Stimulated activated CD4-positive, alpha-beta T cell treated with anti-CD3 and anti-CD28 coated beads, Interleukin-1b, Interleukin-23, amount 100 ng/mL, for 1 hour (primary cell): ENCODE results near the gene DNM3.

ENCODE experiments used
- DNase-seq, 2 donors: peaks; one replicate each; pipeline ENCODE4 v3.0.0-alpha.2; 2020; ENCODE audit warnings: low read depth in 2 of 2

DNM3 gene

DNA sequence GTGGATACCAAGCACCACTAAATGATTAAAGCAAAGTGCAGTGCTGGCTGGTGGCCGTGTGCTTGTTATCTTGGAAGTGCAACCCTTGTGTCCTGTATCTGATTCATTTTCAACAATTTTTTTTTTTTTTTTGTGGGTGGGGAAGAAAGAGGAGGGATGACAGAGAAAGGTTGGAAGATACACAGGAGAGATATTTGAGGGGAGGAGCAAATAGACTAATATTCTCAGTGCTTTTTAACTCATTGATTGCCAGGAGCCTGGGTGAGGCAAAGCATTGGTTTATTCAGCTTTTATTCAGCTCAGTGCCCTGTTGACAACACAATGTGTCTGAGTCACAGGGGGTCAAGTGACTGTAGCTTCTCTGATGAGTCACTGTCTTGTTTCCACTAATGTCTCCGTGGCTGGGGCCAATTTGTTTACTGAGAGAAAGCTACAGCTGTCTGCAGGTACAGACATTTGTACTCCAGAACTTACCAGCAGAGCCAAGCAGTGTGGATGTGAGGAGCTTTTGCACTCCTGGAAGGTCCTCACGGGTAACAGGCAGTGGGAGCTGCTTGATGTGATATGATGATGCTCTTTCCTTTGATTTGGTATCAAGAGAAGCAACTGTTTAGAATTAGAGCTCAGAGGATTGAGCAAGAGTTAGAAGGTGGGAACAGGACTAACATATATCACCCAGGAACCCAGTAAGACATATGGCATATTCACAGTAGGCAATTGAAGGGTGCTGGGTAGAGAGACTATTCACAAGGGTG is 23.6 kb upstream of the DNM3 start:
- DNase-seq: no peak

DNA sequence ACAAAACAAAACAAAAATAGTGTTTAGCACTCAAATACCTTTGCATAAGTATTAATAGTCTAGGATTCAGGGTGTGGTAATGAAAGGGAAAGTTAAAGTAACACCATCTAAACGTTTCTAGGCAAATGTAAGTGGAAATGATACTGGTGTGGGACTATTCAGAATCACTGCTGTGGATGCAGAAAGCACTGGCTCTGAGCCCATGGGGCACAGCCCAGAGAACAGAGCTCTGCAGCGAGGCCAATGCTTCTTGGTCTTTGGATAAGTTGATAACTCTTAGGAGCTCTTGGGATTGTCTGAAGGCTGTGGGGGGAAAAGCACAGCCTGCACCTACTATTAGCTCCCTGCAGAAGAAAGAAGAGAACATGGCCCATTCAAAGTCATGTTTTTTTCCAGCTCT is 21.4 kb upstream of the DNM3 start:
- DNase-seq: no peak

DNA sequence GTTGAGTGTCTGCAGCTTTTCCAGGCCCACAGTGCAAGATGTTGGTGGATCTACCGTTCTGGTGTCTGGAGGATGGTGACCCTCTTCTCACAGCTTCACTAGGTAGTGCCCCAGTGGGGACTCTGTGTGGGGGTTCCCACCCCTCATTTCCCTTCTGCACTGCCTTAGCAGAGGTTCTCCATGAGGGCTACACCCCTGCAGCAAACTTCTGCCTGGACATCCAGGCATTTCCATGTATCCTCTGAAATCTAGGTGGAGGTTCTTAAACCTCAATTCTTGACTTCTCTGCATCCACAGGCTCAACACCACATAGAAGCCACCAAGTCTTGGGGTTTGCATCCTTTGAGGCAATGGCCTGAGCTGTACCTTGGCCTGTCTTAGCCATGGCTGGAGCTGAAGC is 14.3 kb upstream of the DNM3 start:
- DNase-seq: no peak

DNA sequence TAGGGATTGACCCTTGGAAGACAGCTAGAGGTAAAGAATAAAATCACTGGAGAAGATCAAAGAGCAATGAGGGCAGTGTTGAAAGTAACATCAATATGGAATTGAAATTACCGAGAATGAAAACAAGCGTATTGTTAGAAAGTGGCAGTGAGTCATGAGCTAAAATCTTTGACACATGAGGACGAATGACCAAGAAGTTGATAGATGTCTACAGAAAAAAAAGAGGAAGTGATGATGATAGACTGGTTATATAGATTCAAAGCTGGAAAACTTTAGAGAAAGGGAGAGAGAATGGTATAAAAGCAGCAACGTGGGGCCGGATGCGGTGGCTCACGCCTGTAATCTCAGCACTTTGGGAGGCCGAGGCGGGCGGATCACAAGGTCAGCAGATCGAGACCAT is 12.5 kb upstream of the DNM3 start:
- no peak for DNase-seq

DNA sequence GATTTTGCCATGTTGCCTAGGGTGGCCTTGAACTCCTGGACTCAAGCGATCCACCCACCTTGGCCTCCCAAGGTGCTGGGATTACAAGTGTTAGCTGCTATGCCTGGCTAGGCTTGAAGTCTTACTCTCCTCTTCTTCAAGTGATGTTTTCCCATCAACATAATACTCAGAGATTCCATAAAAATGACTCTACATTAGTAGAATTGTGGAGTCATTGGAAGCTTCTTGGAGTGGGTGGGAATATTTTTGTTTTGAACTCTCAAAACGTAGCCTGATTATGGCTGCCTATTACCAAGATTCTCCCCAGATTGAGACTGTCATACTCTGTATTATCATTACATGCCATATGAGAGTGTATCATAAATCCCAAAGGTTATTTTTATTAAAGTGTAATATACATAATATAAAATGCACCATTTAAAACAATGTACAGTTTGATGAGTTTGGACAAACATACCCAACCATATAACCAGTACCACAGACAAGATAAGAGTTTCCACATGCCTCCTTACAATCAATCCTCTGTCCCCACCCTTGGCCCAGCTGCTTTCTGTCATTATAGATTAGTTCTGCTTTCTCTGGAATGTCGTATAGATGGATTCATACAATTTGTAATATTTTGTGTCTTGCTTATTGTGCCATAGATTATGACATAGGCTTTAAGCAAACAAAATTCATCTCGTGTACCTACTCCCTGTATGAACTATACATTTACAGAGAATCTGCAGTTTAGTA is 8.0 kb upstream of the DNM3 start:
- DNase-seq: no peak

DNA sequence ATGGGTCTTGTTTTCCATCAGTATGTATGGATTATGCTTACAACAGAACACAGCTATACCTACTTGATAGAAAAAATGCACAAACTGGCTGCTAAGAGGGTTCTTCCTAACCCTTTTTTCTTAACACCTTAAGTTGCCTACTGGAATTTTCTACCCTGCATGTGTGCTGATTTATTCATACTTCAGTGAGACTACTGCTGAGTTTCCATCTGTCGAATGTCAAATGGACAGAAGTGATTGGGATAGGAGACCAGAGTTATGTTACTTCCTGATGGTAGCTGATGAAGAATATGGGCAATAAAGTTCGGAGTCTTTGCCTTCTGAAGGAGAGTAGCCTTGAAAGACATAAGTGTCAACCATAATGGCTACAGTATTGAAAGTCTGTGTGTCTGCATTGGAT is 6.5 kb upstream of the DNM3 start:
- DNase-seq: no peak

DNA sequence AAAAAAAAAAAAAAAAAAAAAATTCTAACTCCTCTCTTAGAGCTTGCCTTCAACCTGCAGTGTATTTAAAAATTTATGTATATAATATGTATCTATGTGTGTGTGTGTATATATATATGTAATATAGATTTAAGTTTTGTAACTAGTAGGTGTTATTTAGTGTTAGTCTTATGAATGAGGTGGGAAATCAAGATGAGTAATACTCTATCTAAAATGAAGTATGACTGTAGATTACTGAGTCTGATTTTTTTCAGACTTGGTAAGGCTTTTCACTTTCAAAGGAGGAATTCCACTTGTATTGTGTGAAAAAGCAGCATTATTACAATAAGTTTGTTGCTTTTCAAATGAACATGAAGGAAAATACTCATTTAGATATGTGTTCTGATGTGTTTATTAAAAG is 5.4 kb upstream of the DNM3 start:
- DNase-seq: no peak

DNA sequence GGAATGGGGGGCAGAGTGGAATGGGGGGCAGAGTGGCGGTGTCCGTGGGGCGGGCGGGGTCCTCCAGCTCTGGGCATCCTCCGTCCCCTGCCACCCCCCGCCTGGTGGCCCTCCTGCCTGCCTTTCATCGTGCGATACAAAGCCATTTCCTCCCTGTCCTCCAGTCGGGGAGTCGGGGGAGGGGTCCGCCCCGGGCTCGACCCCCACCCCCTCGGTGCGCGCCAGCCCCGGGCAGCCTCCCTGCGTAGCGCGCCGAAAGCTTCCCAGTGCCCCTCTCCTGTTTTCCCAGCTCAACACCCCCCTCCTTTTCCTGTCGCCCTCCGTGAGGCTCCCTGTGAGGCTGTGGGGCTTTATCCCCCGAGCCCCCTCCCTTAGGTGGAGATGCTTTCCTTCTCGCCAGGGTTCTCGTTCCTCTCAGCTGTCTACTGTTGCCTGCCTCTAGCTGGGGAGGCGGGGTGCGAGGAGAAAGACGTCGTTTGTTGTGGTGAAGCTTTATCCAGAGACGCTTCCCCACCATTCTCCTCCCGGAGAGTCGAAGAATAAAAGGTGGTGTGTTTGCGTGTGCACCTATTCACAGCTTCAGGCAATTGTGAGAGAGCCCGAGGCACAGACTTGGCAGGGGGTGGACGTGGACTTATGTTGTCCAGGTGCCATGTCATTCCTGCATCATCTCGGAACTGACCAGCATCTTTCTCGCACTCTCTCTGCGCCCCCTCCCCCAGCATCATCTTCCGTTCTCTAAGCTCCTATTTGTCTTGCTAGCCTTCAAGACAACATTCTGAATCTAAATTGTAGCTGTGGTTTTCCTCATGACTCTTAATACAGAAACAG is 848 bp downstream of the DNM3 start:
- DNase-seq: no peak

DNA sequence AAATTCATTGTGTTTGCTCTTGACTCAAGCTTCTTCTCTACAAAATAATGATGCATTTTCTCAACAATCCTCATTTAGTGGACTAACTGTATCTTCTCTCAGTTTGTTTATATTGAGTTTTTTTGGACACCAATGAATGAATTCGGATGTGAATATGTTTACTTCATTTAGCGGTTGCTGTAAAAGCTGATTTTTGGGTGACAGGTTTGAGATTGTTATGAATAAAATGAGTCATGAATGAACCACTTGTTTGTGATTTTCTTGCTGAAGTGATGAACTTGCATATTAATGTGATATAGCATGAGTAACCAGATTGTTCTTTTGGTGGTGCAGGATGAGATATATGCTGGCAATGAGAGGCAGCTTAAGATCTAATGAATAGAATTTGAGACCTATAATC is 3.1 kb downstream of the DNM3 start:
- no peak for DNase-seq

DNA sequence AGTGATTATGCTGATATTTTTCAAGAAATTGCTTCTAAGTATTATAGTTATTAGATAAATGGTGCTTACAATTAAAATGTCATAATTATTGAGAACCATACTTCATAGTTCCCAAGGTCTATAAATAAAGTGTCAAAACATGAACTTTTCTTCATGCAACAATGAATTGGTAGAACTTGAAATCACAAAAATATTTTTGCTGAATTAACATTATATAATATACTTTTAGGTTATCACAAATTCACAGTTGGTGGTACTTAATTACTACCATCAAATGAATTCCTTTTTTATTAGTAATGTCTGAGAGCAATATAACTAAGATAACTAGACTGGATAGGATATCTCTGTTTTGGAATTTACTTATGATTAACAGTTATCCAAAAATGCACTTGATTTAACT is 4.7 kb downstream of the DNM3 start:
- no peak for DNase-seq

DNA sequence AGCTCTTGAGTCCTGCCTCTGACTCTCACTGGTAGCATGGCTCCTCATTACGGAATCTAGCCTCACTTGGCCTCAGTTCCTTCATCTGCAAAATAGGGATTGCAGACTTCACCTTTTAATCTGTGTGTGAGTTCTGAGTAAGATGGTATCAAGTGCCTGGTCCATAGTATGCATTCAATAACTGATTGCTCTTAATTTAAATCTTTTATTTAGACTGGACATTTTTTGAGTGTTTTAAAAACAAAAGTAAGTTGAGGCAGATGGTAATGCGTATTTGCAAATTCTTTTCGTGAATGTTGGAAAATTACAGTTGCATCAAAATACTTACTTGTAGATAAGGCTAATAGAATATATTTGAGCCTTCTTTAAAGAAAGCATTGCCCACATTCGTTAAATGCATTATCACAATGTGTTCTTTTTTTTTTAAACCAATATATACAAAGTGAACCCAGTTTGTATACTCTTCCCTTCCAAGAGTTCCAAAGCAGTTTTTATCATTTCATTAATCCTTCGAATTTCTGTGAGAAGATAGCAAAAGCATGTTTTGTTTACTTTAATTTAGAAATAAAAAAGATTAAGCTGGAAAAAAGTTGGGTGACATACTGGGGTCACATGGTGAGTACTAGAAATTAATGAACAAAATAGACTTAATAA is 8.1 kb downstream of the DNM3 start:
- DNase-seq: no peak

DNA sequence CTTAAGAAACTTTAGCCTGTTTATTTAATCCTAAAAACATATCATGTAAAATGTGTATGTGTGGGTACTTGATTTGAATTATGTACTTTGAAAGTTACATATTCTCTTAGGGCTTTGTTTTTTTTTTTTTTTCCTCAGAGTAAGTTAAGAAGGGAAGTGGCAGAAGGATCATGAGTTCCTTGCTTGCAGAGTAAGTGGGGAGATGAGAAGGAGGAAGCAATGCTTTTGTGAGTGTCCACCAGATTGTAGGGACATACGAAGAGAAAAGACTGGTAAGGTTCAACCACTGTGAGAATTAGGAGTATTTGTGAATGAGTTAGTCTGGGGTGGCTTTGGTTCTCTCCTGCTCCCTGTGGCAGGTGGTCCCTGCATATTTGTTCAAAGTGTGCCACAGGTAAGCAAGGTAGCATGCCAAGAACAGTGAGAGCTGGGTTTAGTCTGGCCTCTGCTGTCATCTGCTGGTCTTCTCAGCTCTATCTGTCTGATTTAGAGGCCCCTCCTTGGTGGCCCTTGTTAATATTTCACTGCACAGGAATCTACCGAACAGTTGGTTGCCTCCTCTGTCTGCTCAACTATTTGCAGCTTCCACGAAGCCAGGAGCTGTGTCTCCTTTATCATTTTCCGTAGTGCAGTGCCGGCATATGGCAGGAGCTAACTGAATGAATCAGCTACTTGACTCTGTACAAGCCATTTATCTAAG is 9.5 kb downstream of the DNM3 start:
- DNase-seq: no peak

DNA sequence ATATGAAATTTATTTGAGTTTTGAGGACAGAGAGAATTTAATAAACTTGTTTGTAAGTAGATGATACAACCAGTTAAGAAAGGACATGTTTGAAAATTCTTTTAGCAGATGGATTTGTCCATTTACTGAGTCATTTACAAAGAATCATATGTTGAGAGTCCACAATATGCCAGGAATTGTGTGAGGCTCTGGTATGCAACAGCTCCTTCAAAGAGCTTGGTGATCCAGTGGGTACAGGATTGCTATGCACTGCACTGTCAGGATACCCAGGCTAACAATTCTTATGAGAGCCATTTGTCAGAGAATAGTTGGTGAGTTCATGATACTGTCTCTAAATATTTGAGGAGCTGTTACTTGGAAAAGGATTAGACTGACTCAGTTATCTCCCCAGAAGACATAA is 11.0 kb downstream of the DNM3 start:
- no peak for DNase-seq

DNA sequence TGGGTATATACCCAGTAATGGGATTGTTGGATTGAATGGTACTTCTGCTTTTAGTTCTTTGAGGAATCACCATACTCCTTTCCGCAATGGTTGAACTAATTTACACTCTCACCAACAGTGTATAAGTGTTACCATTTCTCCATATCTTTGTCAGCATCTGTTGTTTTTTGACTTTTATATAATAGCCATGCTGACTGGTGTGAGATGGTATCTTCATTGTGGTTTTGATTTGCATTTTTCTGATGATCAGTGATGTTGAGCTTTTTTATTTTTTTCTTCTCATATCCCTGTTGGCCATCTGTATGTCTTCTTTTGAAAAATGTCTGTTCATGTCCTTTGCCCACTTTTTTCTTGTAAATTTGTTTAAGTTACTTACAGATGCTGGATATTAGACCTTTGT is 14.1 kb downstream of the DNM3 start:
- DNase-seq: no peak

DNA sequence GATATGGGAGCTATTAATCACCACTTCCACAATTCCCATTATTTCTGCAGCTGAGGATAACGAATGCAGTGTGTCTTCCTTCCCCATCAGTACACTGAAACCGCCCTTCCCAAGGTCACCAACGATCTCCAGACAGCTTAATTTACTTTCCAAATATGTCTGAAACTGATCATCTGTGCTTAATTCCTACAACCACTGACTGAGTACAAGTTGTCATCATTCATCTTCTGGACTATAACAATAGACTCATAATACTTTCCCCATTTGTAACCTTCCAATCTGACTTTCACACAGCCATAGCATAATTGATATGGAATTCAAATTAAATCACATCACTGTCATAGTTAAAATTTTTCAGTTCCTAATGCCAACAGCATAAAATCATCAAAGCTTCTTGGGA is 17.4 kb downstream of the DNM3 start:
- DNase-seq: no peak

DNA sequence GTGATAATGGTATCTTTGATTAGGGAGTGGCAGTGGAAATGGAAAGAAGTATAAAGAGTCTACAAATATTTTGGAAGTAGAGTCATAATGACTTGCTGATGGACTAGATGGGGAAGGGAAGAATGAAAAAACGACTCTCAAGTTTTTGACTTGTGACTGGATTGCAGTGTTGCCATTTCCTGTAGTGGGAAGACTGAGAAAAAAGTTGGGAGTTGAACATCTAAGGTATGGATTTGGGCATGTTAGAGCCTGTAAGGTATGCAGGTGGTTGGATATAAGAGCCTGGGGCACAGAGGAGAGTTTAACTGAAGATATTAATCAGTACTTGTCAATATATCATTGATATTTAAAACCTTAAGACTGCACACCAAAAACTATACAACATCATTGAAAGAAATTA is 19.4 kb downstream of the DNM3 start:
- no peak for DNase-seq

DNA sequence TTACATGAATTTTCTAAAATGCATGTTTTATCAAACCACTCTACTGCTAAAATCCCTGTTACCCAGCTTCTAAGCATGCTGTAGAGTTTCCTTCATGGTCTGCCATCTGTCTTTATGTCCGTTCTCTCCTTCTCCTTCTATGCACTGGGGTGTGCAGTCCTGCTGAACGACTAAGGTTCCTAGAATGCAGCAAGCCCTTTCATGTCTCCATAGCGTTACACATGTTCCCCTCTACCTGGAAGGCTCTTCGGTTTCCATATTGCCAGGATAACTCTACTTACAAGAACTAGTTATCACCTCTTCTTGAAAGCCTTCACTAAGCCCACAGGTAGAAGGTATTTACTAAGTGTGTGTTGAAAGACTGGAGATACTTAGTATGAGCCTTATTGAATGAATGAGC is 22.2 kb downstream of the DNM3 start:
- no peak for DNase-seq

DNA sequence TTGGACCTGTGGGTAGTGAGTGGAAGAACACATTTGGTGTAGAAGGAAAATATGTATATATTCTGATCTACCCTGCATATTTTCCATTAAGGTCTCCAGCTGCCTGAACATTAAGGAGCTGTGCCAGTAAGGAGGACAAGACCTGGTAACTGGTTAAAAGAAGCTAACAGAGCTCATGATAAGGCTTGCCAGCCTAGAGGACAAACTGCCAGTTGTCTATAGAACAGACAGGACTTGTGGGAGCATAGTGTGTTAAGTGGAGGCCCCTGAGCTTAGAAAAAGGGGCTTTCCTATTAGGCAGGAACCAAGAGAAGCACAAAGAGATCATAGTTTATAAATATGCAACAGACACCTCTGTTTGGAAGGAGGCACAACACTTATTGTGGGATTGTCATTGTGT is 23.0 kb downstream of the DNM3 start:
- DNase-seq: no peak

DNA sequence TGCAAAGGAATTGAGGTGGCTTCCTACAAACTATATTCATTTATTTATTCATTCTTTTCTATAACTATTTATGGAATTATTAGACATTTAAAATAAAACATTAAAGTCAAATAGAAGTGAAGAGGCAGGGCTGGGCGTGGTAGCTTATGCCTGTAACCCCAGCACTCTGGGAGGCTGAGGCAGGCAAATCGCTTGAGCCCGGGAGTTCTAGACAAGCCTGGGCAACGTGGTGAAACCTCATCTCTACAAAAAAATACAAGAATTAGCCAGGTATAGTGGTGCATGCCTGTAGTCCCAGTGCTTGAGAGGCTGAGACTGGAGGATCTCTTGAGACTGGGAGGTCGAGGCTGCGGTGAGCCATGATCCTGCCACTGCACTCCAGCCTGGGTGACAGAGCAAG is 23.8 kb downstream of the DNM3 start:
- no peak for DNase-seq

DNA sequence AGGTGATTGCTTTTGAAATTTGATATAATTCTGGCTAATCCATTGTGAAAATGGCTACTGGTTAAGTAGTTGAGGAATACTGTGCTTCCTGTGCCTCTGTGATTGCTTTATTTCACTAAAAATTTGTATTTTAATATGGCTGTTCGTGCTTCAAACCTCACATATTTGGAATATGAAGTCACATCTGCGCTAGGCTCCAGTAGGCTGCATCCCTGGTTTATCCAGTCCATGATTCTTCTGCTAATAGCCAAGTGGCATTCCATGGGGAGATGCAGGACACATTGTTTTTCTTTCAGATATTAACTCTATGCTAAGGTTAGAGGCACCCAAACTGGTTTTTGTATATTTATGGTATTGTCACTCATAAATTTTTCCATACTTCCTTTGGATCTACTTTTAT is 25.9 kb downstream of the DNM3 start:
- no peak for DNase-seq

DNA sequence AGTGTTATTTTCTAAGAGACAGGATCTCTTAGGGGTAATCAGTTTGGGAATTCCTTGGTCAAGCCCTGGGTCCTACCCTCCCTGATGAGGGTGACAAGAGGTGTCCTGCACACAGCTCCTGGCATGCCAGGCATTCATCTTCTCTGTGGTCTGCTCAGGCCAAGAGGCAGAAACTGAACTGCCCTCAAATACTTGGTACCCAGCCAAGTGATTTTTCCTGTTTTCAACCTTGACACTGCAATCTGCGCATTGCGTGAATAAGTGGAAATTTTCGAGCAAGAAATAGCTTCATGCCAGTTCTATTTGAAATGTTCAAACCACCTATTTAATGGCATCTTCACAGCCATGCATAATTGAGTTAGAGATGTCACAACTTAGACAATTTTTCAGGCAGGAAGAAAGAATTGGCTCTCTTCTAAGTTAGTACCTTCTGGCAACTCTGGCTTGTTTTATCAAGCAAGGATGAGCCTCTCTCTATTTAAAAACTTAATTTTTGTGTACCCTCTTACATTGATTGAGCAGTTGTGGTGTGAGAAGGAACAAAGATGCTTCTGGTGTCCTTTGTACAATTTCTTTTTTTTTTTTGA is 27.0 kb downstream of the DNM3 start:
- DNase-seq: no peak
